ENCODE data around the gene FHIT.
"Not testable (repeated sequence)": the region's sequence is repeated elsewhere in the genome, so short reads cannot be mapped to it uniquely, and the experiment has no call there.

Gene FHIT

GRCh38 chr3:61008153-61008997 lies 242.9 kb downstream of the FHIT start:
- in situ Hi-C loops (cut with MboI; ENCODE audit: low sequenced_read_pairs), result no loop called here

GRCh38 chr3:61005591-61005990 lies 245.7 kb downstream of the FHIT start:
- in situ Hi-C loops (cut with MboI; ENCODE audit: low sequenced_read_pairs), result no loop called here

- in situ Hi-C loops (cut with MboI; ENCODE audit: low sequenced_read_pairs), result no loop called here
Measured at GRCh38 chr3:60998858-60999257, 252.4 kb downstream of the FHIT start.

GRCh38 chr3:60992395-60992794 lies 258.9 kb downstream of the FHIT start:
- in situ Hi-C loops (cut with MboI; ENCODE audit: low sequenced_read_pairs), result no loop called here

GRCh38 chr3:60990442-60990730 lies 260.9 kb downstream of the FHIT start:
- in situ Hi-C loops (cut with MboI; ENCODE audit: low sequenced_read_pairs), result no loop called here

GRCh38 chr3:60989626-60990441 lies 261.4 kb downstream of the FHIT start:
- in situ Hi-C loops (cut with MboI; ENCODE audit: low sequenced_read_pairs), result no loop called here

GRCh38 chr3:60987191-60987590 lies 264.1 kb downstream of the FHIT start:
- in situ Hi-C loops (cut with MboI; ENCODE audit: low sequenced_read_pairs), result not testable (repeated sequence)

GRCh38 chr3:60986552-60986951 lies 264.7 kb downstream of the FHIT start:
- in situ Hi-C loops (cut with MboI; ENCODE audit: low sequenced_read_pairs), result no loop called here

GRCh38 chr3:60983906-60984305 lies 267.3 kb downstream of the FHIT start:
- in situ Hi-C loops (cut with MboI; ENCODE audit: low sequenced_read_pairs), result no loop called here

GRCh38 chr3:60980342-60980692 lies 270.9 kb downstream of the FHIT start:
- in situ Hi-C loops (cut with MboI; ENCODE audit: low sequenced_read_pairs), result no loop called here

GRCh38 chr3:60979461-60980341 lies 271.6 kb downstream of the FHIT start:
- in situ Hi-C loops (cut with MboI; ENCODE audit: low sequenced_read_pairs), result no loop called here

- in situ Hi-C loops (cut with MboI; ENCODE audit: low sequenced_read_pairs), result no loop called here
Measured at GRCh38 chr3:60973321-60973720, 277.9 kb downstream of the FHIT start.

- in situ Hi-C loops (cut with MboI; ENCODE audit: low sequenced_read_pairs), result no loop called here
Measured at GRCh38 chr3:60972599-60972998, 278.7 kb downstream of the FHIT start.

GRCh38 chr3:60970850-60971249 lies 280.4 kb downstream of the FHIT start:
- in situ Hi-C loops (cut with MboI; ENCODE audit: low sequenced_read_pairs), result no loop called here

GRCh38 chr3:60967141-60967540 lies 284.1 kb downstream of the FHIT start:
- in situ Hi-C loops (cut with MboI; ENCODE audit: low sequenced_read_pairs), result no loop called here

- in situ Hi-C loops (cut with MboI; ENCODE audit: low sequenced_read_pairs), result no loop called here
Measured at GRCh38 chr3:60957541-60957940, 293.7 kb downstream of the FHIT start.

GRCh38 chr3:60956729-60957128 lies 294.5 kb downstream of the FHIT start:
- in situ Hi-C loops (cut with MboI; ENCODE audit: low sequenced_read_pairs), result no loop called here

GRCh38 chr3:60955034-60955433 lies 296.2 kb downstream of the FHIT start:
- in situ Hi-C loops (cut with MboI; ENCODE audit: low sequenced_read_pairs), result no loop called here

- in situ Hi-C loops (cut with MboI; ENCODE audit: low sequenced_read_pairs), result no loop called here
Measured at GRCh38 chr3:60954048-60954447, 297.2 kb downstream of the FHIT start.

- in situ Hi-C loops (cut with MboI; ENCODE audit: low sequenced_read_pairs), result no loop called here
Measured at GRCh38 chr3:60953351-60953750, 297.9 kb downstream of the FHIT start.

GRCh38 chr3:60952055-60952454 lies 299.2 kb downstream of the FHIT start:
- in situ Hi-C loops (cut with MboI; ENCODE audit: low sequenced_read_pairs), result no loop called here

All from HL-60/S4 treated with phorbol 12-myristate 13-acetate at 8.2 ng/mL for 4 days and 3 days (cell line).